ENCODE results near the gene EPHB1.
A peak's percentile ranks its signal among the peaks of the same experiment; 100 is the strongest.

The EPHB1 gene

GRCh38 chr3:134903837-134904236 lies 108.8 kb downstream of the EPHB1 start:
- DNase-seq (ENCODE audit: low read depth in 1 of 2, low spot score in 1 of 2), result no peak
- no peak for TF ChIP-seq JUND (IDR thresholded peaks at IDR 0.05; ENCODE audit: low read depth)
- in situ Hi-C loops (cut with HindIII; ENCODE audit: low pct_unique_long_range_greater_than_20kb, low sequenced_read_pairs), result no loop called here

GRCh38 chr3:134904241-134904771 lies 109.2 kb downstream of the EPHB1 start:
- in situ Hi-C loops (cut with HindIII; ENCODE audit: low pct_unique_long_range_greater_than_20kb, low sequenced_read_pairs), result no loop called here
- no peak for DNase-seq (ENCODE audit: low read depth in 1 of 2, low spot score in 1 of 2)
- TF ChIP-seq JUND (IDR thresholded peaks at IDR 0.05; ENCODE audit: low read depth), result no peak

GRCh38 chr3:134904776-134905646 lies 110.0 kb downstream of the EPHB1 start:
- peak in 1 of 2 experiments; percentile 2 for DNase-seq (ENCODE audit: low read depth in 1 of 2, low spot score in 1 of 2)
- TF ChIP-seq JUND (IDR thresholded peaks at IDR 0.05; ENCODE audit: low read depth), result no peak
- in situ Hi-C loops (cut with HindIII; ENCODE audit: low pct_unique_long_range_greater_than_20kb, low sequenced_read_pairs), result no loop called here

GRCh38 chr3:134905647-134905935 lies 110.5 kb downstream of the EPHB1 start:
- no peak for TF ChIP-seq JUND (IDR thresholded peaks at IDR 0.05; ENCODE audit: low read depth)
- in situ Hi-C loops (cut with HindIII; ENCODE audit: low pct_unique_long_range_greater_than_20kb, low sequenced_read_pairs), result no loop called here
- no peak for DNase-seq (ENCODE audit: low read depth in 1 of 2, low spot score in 1 of 2)

- in situ Hi-C loops (cut with HindIII; ENCODE audit: low pct_unique_long_range_greater_than_20kb, low sequenced_read_pairs), result no loop called here
- DNase-seq (ENCODE audit: low read depth in 1 of 2, low spot score in 1 of 2), result no peak
- no peak for TF ChIP-seq JUND (IDR thresholded peaks at IDR 0.05; ENCODE audit: low read depth)
Observed at GRCh38 chr3:134908271-134908670, 113.2 kb downstream of the EPHB1 start.

- no peak for TF ChIP-seq JUND (IDR thresholded peaks at IDR 0.05; ENCODE audit: low read depth)
- in situ Hi-C loops (cut with HindIII; ENCODE audit: low pct_unique_long_range_greater_than_20kb, low sequenced_read_pairs), result no loop called here
- no peak for DNase-seq (ENCODE audit: low read depth in 1 of 2, low spot score in 1 of 2)
Observed at GRCh38 chr3:134910026-134910425, 115.0 kb downstream of the EPHB1 start.

GRCh38 chr3:134911586-134912548 lies 116.8 kb downstream of the EPHB1 start:
- no peak for DNase-seq (ENCODE audit: low read depth in 1 of 2, low spot score in 1 of 2)
- TF ChIP-seq JUND (IDR thresholded peaks at IDR 0.05; ENCODE audit: low read depth), result no peak

GRCh38 chr3:134916276-134916961 lies 121.4 kb downstream of the EPHB1 start:
- DNase-seq (ENCODE audit: low read depth in 1 of 2, low spot score in 1 of 2), result no peak
- in situ Hi-C loops (cut with HindIII; ENCODE audit: low pct_unique_long_range_greater_than_20kb, low sequenced_read_pairs), result no loop called here
- TF ChIP-seq JUND (IDR thresholded peaks at IDR 0.05; ENCODE audit: low read depth), result no peak

More at GRCh38 chr3:134911586-134912548, 116.8 kb downstream of the EPHB1 start:
- in situ Hi-C loops (cut with HindIII; ENCODE audit: low pct_unique_long_range_greater_than_20kb, low sequenced_read_pairs), result no loop called here

- no peak for TF ChIP-seq JUND (IDR thresholded peaks at IDR 0.05; ENCODE audit: low read depth)
- DNase-seq (ENCODE audit: low read depth in 1 of 2, low spot score in 1 of 2), result no peak
- in situ Hi-C loops (cut with HindIII; ENCODE audit: low pct_unique_long_range_greater_than_20kb, low sequenced_read_pairs), result no loop called here
Observed at GRCh38 chr3:134917631-134918030, 122.6 kb downstream of the EPHB1 start.

- TF ChIP-seq JUND (IDR thresholded peaks at IDR 0.05; ENCODE audit: low read depth), result no peak
- in situ Hi-C loops (cut with HindIII; ENCODE audit: low pct_unique_long_range_greater_than_20kb, low sequenced_read_pairs), result no loop called here
- DNase-seq (ENCODE audit: low read depth in 1 of 2, low spot score in 1 of 2), result no peak
Observed at GRCh38 chr3:134918441-134918840, 123.4 kb downstream of the EPHB1 start.

- in situ Hi-C loops (cut with HindIII; ENCODE audit: low pct_unique_long_range_greater_than_20kb, low sequenced_read_pairs), result no loop called here
- DNase-seq (ENCODE audit: low read depth in 1 of 2, low spot score in 1 of 2), result no peak
Observed at GRCh38 chr3:134922101-134922500, 127.0 kb downstream of the EPHB1 start.

GRCh38 chr3:134922866-134923265 lies 127.8 kb downstream of the EPHB1 start:
- DNase-seq (ENCODE audit: low read depth in 1 of 2, low spot score in 1 of 2), result no peak
- in situ Hi-C loops (cut with HindIII; ENCODE audit: low pct_unique_long_range_greater_than_20kb, low sequenced_read_pairs), result no loop called here
- TF ChIP-seq JUND (IDR thresholded peaks at IDR 0.05; ENCODE audit: low read depth), result no peak

More at GRCh38 chr3:134922101-134922500, 127.0 kb downstream of the EPHB1 start:
- no peak for TF ChIP-seq JUND (IDR thresholded peaks at IDR 0.05; ENCODE audit: low read depth)
